GM10847 (cell line): ENCODE measurements around the gene FAIM2.

Source experiments
- POLR2A ChIP-seq: IDR thresholded peaks from 2 replicates; pipeline ENCODE4 v1.6.1; 2011; ENCODE audit not compliant: insufficient read length; ENCODE audit errors: extremely low read depth

FAIM2 gene

DNA sequence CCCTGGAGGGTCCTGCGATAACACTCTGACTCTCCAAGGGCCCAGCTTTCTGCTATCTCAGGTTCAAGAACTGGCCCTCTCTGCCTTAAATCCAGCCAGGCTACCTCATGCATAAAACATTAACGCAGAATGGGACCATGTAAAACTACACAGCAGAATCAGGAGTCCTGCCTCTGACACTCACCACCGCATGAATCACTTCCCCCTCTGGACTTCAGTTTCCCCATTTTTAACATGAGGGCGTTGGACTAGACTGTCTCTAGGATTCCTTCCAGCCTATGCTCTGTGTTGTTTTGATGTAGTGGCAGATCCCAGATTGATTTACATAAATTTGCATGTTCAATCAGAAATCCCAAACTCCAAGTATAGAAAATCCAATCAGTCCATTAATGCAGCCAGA lies 78.8 kb downstream of the FAIM2 start:
- no peak for TF ChIP-seq POLR2A

DNA sequence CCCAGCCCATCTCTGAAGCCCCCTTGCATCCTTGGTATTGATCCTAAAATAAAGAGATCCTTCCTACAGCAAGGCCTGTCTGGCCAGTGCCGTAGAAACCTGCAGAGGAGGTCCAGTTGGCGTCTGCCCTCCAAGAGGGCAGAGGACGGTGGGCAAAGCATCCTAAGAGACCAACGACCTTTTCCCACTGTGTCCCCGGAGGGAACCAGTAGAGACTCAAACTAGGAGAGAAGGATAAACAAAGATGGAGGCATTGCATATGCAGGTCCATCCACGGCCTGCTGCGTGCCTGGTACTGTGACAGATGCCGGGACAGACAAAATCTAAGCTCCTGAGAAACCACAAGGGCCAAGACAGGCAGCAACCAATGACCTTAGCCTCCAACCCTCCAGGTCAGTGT lies 79.3 kb downstream of the FAIM2 start:
- no peak for TF ChIP-seq POLR2A

DNA sequence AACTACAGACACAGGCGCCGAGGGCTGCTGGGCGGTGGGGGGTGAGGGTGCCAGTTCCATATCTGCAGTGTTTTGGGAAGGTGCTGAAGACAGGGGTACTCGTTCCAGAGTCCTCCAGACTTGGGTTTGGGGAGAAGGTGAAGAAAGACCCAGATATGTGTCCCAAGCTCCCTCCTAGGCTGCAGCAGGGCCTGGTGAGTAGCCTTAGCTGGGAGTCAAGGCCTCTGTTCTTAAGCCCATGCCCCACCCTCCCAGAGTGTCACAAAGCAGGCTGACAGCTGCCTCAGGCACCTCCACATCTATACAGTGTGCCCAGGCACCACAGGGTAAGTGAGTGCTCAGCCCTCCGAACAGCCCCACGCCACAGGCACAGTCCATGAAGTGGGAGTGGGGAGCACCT lies 79.7 kb downstream of the FAIM2 start:
- TF ChIP-seq POLR2A, result no peak

DNA sequence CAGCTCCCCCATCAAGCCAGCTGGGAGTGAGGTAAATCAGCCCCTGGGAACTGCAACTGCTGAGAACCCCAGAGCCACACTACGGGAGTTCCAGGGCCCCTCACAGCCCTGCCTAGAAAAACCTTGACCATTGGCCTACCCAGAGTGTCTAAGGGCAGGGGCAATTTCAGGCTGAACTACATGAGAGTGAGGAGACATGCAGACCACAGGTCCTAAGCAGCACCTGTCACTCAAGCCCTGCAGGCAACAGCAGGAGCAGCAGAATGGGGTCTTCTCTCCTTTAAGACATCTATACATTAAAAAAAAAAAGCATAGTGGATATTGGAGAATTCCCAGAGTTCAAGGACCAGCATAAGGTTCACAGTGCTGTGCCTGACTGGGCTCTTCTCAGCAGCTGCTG lies 80.3 kb downstream of the FAIM2 start:
- no peak for TF ChIP-seq POLR2A

DNA sequence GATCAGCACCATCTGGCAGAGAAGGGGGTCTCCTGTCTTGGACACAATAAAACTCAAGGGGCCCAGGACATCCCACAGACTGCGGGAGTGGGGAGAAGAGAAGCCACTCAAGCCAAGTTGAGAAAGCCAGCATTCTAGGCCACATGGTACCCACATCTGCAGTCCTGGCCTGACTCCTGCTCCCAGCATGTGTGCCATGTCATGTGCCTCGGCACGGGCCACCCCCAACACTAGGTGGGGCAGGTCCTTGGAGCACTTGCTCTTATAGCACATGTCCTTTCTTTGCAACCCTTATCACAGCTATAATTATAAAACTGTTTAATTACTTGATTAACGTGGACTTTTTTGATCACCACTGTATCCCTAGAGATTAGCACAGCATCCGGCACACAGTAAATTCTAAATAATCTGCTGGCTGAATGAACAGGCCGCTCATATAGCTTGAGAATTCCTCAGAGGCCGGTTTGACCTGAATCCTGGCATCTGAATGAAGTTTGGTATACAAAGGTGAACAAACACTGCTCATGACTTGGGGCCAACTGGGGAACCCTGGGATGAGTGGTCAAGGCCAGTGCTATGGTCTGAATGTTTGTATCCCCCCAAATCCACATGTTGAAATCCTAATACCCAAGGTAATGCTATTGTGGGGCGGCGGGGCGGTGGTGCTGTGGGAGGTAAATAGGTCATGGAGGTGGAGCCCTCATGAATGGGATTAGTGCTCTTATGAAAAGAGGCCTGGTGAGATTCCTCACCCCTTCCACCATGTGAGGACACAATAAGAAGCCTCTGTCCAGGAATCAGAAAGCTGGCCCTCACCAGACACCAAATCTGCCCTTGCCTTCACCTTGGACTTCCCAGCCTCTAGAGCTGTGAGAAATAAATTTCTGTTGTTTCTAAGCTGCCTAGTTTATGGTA lies 82.1 kb downstream of the FAIM2 start:
- no peak for TF ChIP-seq POLR2A

DNA sequence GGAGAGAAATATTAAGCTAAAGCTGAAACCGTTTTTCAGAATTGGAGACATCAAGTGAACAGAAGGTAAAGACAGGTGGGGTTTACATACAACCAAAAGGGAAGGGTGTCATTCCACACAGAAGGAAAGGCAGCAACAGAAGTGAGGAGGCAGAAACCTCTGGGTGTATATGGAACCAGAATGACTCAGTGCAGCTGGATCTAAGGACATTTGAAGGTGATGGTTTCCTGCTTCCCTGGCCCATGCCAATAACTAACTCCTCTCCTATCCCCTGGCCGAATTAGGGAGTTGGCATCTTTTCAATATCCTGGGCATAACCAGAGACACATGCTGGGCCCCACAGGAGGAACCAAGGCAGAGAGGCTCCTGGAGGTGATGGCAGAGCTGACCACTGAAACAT lies 83.9 kb downstream of the FAIM2 start:
- no peak for TF ChIP-seq POLR2A

DNA sequence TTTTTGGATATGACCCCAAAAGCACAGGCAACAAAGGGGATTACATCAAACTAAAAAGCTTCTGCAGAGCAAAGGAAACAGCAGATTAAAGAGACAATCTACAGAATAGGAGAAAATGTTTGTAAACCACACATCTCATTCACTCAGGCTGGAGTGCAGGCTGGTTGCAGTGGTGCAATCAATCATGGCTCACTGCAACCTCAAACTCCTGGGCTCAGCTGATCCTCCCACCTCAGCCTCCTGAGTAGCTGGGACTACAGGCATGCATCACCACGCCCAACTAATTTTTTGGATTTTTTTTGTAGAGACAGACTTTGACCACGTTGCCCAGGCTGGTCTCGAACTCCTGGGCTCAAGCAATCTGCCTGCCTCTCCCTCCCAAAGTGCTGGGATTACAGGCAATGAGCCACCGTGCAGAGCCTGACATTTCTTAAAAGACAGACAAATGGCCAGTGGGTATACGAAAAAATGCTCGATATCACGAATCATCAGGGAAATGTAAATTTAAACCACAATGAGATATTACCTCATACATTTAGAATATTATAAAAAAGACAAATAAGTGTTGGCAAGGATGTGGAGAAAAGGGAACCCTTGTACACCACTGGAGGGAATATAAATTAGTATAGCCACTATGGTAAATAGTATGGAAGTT lies 85.3 kb downstream of the FAIM2 start:
- TF ChIP-seq POLR2A, result no peak
